ENCODE results near the gene CA5A.

CA5A gene

GRCh38 chr16:87842209-87842869 is 94.0 kb downstream of the CA5A start:
- Histone ChIP-seq H3K4me3 (no peak overlapping the region), H3K9me3 (no peaks in the 10 kb centered on the region), H3K36me3 (replicated peaks) (peaks cover 95% of the 10 kb centered on the region), H3K4me1 (no peaks in the 10 kb centered on the region), H3K27me3 (ENCODE audit: low read depth) (no peaks in the 10 kb centered on the region)
- DNase-seq (ENCODE audit: low spot score in 2 of 2), result no peak
- in situ Hi-C loops (cut with MboI; ENCODE audit: low sequenced_read_pairs), result no loop called here

GRCh38 chr16:87841340-87842208 is 94.8 kb downstream of the CA5A start:
- H3K4me3 ChIP-seq, result no peak overlapping the region
- no peaks in the 10 kb centered on the region for H3K27me3 ChIP-seq (ENCODE audit: low read depth)
- DNase-seq (ENCODE audit: low spot score in 2 of 2), result no peak
- no peaks in the 10 kb centered on the region for H3K4me1 ChIP-seq
- in situ Hi-C loops (cut with MboI; ENCODE audit: low sequenced_read_pairs), result no loop called here
- H3K9me3 ChIP-seq, result no peaks in the 10 kb centered on the region
- peaks cover 95% of the 10 kb centered on the region for H3K36me3 ChIP-seq (replicated peaks)

GRCh38 chr16:87840271-87840978 is 95.9 kb downstream of the CA5A start:
- Histone ChIP-seq H3K9me3 (no peaks in the 10 kb centered on the region), H3K27me3 (ENCODE audit: low read depth) (no peaks in the 10 kb centered on the region), H3K4me3 (no peak overlapping the region), H3K36me3 (replicated peaks) (peaks cover 95% of the 10 kb centered on the region), H3K4me1 (no peaks in the 10 kb centered on the region)
- in situ Hi-C loops (cut with MboI; ENCODE audit: low sequenced_read_pairs), result no loop called here
- no peak for DNase-seq (ENCODE audit: low spot score in 2 of 2)

GRCh38 chr16:87839542-87840270 is 96.6 kb downstream of the CA5A start:
- DNase-seq (ENCODE audit: low spot score in 2 of 2), result no peak
- Histone ChIP-seq H3K36me3 (replicated peaks) (peaks cover 98% of the 10 kb centered on the region), H3K4me3 (no peak overlapping the region), H3K9me3 (no peaks in the 10 kb centered on the region), H3K27me3 (ENCODE audit: low read depth) (no peaks in the 10 kb centered on the region), H3K4me1 (no peaks in the 10 kb centered on the region)
- in situ Hi-C loops (cut with MboI; ENCODE audit: low sequenced_read_pairs), result no loop called here

GRCh38 chr16:87838643-87839541 is 97.4 kb downstream of the CA5A start:
- H3K9me3 ChIP-seq, result no peaks in the 10 kb centered on the region
- no peaks in the 10 kb centered on the region for H3K27me3 ChIP-seq (ENCODE audit: low read depth)
- no peak for DNase-seq (ENCODE audit: low spot score in 2 of 2)
- H3K4me3 ChIP-seq, result no peak overlapping the region
- in situ Hi-C loops (cut with MboI; ENCODE audit: low sequenced_read_pairs), result no loop called here
- no peaks in the 10 kb centered on the region for H3K4me1 ChIP-seq
- H3K36me3 ChIP-seq (replicated peaks), result peaks cover 98% of the 10 kb centered on the region
